SK-N-SH (cell line): ENCODE measurements around the gene ARHGAP26.

Source experiments
- EZH2phosphoT487 ChIP-seq: fragments of 200-600 bp; sonication (generic); IDR thresholded peaks from 2 replicates; pipeline ENCODE4 v1.6.1; 2017; ENCODE audit warnings: low read depth, mixed run types, mild to moderate bottlenecking, antibody characterized with exemption, moderate library complexity, borderline replicate concordance
- GABPA ChIP-seq: IDR thresholded peaks from 2 replicates; pipeline ENCODE4 v1.4.0; 2012; ENCODE audit warnings: low read depth, mild to moderate bottlenecking
- POLR2AphosphoS5 ChIP-seq: IDR thresholded peaks from 2 replicates; pipeline ENCODE4 v1.6.1; 2012; ENCODE audit warnings: low read depth, low read length
- RXRA ChIP-seq: IDR thresholded peaks from 2 replicates; pipeline ENCODE4 v1.4.0; 2012; ENCODE audit warnings: low read depth, mild to moderate bottlenecking, borderline replicate concordance
- SIN3A ChIP-seq: IDR thresholded peaks from 2 replicates; pipeline ENCODE4 v1.6.1; 2012; ENCODE audit warnings: low read depth, mild to moderate bottlenecking, low read length, moderate library complexity, borderline replicate concordance
- TCF12 ChIP-seq: IDR thresholded peaks from 2 replicates; pipeline ENCODE4 v1.4.0; 2012
- TF ChIP-seq, protein P1 (sequence below): fragments of 150-350 bp; IDR thresholded peaks from 2 replicates; pipeline ENCODE4 v1.6.1; 2017; ENCODE audit warnings: antibody characterized with exemption, low read length, low read depth, borderline replicate concordance
- TF ChIP-seq, protein P2 (sequence below): fragments of 200-600 bp; sonication (generic); IDR thresholded peaks from 2 replicates; pipeline ENCODE4 v1.6.1; 2017; ENCODE audit warnings: antibody characterized with exemption, mild to moderate bottlenecking, moderate library complexity
- TF ChIP-seq, protein P3 (sequence below): IDR thresholded peaks from 2 replicates; pipeline ENCODE4; 2012
- TF ChIP-seq, protein P4 (sequence below): IDR thresholded peaks from 2 replicates; pipeline ENCODE4 v1.6.1; 2012; ENCODE audit warnings: mild to moderate bottlenecking, low read depth, low read length, moderate library complexity

DNA sequence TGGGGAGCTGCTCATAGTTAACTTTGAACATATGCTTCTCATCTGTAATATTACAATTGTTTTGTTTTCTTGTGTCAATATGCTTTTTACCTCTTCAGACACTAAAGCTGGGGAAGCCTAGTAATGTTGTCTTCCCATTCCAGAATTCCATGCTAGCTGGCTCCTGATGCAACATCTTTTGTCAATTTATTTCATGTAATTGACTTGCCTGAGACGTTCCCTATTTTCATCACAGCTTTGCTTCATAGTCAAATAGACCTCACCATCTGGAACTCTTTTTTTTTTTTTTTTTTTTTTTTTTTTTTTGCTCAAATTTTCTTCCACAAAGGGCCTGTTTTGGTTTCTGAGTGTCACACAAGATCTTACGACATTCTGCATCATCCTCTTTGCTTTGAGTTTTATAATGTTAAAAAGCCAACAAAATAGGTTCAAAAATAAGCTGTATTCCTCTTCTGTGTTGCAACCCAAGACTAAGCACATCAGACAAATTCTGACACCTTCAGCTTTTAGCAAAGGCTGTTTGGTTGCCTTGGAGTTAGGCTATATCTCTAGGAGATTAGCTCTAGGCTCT lies 398.1 kb downstream of the ARHGAP26 start:
- TF ChIP-seq, protein P1, sequence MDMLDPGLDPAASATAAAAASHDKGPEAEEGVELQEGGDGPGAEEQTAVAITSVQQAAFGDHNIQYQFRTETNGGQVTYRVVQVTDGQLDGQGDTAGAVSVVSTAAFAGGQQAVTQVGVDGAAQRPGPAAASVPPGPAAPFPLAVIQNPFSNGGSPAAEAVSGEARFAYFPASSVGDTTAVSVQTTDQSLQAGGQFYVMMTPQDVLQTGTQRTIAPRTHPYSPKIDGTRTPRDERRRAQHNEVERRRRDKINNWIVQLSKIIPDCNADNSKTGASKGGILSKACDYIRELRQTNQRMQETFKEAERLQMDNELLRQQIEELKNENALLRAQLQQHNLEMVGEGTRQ: no peak
- TF ChIP-seq POLR2AphosphoS5: no peak
- TF ChIP-seq EZH2phosphoT487: no peak
- TF ChIP-seq, protein P2, sequence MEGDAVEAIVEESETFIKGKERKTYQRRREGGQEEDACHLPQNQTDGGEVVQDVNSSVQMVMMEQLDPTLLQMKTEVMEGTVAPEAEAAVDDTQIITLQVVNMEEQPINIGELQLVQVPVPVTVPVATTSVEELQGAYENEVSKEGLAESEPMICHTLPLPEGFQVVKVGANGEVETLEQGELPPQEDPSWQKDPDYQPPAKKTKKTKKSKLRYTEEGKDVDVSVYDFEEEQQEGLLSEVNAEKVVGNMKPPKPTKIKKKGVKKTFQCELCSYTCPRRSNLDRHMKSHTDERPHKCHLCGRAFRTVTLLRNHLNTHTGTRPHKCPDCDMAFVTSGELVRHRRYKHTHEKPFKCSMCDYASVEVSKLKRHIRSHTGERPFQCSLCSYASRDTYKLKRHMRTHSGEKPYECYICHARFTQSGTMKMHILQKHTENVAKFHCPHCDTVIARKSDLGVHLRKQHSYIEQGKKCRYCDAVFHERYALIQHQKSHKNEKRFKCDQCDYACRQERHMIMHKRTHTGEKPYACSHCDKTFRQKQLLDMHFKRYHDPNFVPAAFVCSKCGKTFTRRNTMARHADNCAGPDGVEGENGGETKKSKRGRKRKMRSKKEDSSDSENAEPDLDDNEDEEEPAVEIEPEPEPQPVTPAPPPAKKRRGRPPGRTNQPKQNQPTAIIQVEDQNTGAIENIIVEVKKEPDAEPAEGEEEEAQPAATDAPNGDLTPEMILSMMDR: no peak
- no peak for TF ChIP-seq GABPA
- TF ChIP-seq, protein P3, sequence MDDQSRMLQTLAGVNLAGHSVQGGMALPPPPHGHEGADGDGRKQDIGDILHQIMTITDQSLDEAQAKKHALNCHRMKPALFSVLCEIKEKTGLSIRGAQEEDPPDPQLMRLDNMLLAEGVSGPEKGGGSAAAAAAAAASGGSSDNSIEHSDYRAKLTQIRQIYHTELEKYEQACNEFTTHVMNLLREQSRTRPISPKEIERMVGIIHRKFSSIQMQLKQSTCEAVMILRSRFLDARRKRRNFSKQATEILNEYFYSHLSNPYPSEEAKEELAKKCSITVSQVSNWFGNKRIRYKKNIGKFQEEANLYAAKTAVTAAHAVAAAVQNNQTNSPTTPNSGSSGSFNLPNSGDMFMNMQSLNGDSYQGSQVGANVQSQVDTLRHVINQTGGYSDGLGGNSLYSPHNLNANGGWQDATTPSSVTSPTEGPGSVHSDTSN: no peak
- TF ChIP-seq TCF12: no peak
- TF ChIP-seq SIN3A: no peak
- TF ChIP-seq, protein P4, sequence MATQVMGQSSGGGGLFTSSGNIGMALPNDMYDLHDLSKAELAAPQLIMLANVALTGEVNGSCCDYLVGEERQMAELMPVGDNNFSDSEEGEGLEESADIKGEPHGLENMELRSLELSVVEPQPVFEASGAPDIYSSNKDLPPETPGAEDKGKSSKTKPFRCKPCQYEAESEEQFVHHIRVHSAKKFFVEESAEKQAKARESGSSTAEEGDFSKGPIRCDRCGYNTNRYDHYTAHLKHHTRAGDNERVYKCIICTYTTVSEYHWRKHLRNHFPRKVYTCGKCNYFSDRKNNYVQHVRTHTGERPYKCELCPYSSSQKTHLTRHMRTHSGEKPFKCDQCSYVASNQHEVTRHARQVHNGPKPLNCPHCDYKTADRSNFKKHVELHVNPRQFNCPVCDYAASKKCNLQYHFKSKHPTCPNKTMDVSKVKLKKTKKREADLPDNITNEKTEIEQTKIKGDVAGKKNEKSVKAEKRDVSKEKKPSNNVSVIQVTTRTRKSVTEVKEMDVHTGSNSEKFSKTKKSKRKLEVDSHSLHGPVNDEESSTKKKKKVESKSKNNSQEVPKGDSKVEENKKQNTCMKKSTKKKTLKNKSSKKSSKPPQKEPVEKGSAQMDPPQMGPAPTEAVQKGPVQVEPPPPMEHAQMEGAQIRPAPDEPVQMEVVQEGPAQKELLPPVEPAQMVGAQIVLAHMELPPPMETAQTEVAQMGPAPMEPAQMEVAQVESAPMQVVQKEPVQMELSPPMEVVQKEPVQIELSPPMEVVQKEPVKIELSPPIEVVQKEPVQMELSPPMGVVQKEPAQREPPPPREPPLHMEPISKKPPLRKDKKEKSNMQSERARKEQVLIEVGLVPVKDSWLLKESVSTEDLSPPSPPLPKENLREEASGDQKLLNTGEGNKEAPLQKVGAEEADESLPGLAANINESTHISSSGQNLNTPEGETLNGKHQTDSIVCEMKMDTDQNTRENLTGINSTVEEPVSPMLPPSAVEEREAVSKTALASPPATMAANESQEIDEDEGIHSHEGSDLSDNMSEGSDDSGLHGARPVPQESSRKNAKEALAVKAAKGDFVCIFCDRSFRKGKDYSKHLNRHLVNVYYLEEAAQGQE: no peak
- no peak for TF ChIP-seq RXRA
